GM23248 (cell line): ENCODE measurements around the gene RFC5.

Source experiments
- EZH2 ChIP-seq: fragments of 200-600 bp; sonication (generic); IDR thresholded peaks from 2 replicates; pipeline ENCODE4 v1.6.1; 2018; ENCODE audit warnings: antibody characterized with exemption, mild to moderate bottlenecking; ENCODE audit not compliant: insufficient read depth, poor library complexity, severe bottlenecking
- EZH2phosphoT487 ChIP-seq: fragments of 200-600 bp; sonication (generic); IDR thresholded peaks from 2 replicates; pipeline ENCODE4 v1.6.1; 2018; ENCODE audit warnings: antibody characterized with exemption, moderate library complexity, mild to moderate bottlenecking, low read depth; ENCODE audit not compliant: insufficient read depth

GRCh38 chr12:118058227-118058626 lies 41.7 kb downstream of the RFC5 start:
- TF ChIP-seq EZH2phosphoT487 (no peak), EZH2 (no peak)
